GM19455 (cell line): ENCODE results near the gene ITPR1.
A peak's percentile ranks its signal among the peaks of the same experiment; 100 is the strongest.

ENCODE experiments used
- ATAC-seq: cut with Tn5 transposase; IDR thresholded peaks from one replicate; pipeline ENCODE4 v1.9.1; 2021; ENCODE audit not compliant: unreplicated experiment

The ITPR1 gene

DNA sequence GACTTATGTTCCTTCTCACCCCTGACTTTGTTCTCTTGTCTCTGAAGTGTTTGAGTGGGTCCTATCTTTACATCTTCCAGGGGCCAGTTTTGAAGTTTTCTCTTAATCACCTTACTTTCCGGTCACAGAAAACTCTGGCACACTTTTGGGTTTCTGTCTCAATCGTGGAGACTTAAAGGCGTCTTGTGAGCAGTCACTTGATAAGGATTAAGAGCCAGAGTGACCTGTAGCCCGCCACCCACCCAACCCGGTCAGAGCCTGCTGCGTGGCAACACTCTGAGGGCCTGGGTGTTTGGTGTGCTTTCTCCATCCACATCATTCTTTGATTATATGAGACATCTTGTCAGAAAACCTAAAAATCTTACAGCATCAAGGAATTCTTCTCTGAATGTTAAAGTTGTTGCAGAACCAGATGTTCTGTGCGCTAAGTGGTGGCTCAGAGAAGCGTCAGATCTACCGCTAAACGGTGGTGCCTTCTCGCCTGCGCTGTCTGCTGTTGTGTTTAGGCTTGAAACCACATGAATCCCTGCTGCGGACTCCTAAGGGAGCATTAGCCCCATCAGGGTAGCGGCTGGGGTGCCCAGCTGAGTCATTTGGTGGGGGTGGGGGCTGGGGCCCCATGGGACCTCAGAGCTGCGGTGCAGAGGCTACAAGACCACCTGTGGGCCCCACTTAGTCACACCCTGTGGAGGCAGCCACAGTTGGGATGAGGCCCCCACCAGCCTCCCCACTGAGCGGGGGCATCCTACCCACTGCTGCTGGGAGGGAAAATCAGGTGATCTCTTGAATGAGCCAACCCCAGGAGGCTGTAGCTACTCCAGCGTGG, 327.4 kb downstream of the ITPR1 start:
- ATAC-seq: no peak

DNA sequence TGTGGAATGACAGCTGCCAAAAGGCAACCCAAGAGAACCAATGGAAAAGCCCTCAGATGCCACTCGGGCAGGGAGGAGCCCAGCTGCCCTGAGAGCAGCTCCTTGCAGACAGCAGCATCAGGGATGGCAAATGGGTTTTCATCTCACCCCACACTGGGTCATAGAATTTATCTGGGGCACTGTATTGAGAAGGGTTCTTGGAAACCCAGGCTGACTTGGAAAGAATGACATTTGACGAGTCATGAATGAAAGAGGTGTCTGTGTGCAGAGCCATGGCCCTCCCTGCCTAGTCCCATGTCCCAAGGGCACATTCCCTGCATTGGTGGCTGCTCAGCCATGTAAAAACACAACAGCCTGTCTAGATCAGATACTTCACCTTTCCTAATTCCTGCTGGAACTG, 328.2 kb downstream of the ITPR1 start:
- no peak for ATAC-seq

DNA sequence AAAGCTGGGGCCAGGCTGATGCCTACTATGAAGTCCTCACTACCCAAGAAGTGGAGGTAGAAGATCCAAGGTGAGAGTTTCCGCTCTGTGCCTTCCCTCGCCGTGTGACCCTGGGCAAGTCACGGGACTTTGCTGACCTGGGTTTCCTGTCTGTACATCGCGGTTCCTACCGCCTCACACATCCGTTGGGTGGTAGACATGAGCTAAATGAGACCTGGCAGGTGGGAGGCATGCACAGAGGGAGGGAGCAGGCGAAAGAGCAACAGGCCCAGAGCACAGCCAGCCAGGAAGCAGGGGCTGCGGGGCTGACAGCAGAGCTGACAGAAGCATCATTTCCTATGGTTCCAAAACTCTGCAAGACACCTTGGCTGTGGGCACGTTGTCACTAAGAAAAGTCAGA, 328.8 kb downstream of the ITPR1 start:
- ATAC-seq: no peak

- no peak for ATAC-seq
These were observed 329.4 kb downstream of the ITPR1 start for GRCh38 chr3:4822568-4822967.

DNA sequence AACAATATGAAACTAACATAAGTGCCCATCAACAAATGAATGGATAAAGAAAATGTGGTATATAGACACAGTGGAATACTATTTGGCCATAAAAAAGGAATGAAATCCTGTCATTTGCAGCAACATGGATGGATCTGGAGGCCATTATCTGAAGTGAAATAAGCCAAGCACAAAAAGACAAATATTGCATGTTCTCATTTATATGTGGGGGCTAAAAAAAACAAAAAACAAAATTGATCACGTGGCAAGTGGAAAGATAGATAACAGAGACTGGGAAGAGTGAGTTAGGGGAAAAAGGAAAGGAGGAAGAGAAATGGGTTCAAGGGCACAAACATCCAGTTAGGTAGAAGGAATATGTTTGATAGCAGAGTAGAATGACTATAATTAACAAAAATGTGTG, 330.2 kb downstream of the ITPR1 start:
- no peak for ATAC-seq

GRCh38 chr3:4823986-4824925, 331.1 kb downstream of the ITPR1 start:
- ATAC-seq: no peak

GRCh38 chr3:4824926-4825325, 331.8 kb downstream of the ITPR1 start:
- no peak for ATAC-seq

DNA sequence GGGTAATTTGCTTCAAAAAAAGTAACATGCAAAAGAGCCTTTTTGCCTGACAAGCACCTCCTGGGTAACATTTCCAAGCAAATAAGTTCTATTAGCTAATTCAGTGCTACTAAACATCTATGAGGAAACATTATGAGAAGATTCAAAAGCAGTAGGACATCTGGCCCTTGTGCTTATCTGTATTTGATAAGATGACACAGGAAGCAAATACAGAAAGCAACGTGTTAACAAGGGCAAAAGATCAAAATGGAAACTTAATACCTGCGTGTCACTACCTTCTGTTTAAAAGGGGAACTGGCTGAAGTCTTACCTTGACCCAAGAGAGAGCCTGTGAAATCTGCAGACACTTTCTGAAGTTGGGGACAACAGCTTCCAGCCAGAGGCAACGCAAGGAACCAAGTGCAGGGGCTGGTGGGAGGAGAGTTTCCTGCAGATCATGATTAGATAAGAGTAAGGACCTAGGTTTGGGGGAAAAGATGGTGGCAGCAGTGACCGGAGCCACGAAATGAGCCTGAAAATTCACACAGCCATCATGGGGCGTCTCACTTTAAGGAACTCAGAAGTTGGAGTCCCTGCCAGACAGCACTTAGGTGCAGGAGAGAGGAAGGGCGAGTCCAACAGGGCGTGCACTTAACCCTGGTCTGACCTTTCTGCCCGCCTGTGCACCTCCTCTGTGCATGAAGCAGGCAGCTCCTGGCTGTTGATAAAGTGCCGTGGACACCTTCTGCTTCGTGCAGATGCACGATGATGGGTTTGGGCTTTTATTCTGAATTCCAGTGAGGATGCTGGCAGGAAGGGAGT, 332.5 kb downstream of the ITPR1 start:
- ATAC-seq: no peak

GRCh38 chr3:4826237-4827100, 333.3 kb downstream of the ITPR1 start:
- ATAC-seq: no peak

- ATAC-seq: no peak
These were observed 334.6 kb downstream of the ITPR1 start for GRCh38 chr3:4827767-4828166.

DNA sequence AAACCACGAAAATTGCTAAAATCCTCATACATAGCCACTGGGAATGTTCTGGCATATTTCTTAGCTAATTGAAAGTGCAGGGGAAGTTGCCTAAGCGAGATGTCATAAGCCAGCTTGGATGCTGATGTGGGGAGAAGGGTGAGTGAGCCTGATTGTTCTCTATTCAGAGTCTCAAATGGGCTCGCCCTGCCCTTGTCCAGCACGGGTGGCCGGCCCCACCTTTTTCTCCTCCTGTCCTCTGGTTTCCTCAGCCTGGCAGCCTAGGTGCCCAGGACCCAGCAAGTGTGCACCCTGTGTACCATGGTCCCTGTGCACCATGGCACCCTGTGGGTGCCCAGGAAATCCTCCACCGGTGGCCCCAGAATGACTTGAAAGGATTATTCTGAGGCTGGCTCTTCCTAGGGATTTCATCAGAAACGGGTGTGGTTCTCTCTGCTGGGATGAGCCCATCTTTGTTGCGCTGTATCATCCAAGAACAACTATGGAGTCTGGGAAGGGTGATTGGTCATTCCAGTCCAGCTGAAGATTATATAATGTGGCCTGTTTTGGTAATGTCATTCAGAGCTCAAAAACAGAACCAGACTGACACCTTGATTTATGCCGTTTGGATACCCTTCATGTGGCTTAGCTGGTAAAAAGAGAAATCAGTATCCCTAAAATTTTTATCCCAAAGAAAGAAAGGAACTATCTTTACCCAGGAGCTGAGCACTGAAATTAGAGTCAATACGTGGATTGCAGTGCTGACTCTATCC, 335.3 kb downstream of the ITPR1 start:
- ATAC-seq: no peak

- ATAC-seq: no peak
These were observed 335.9 kb downstream of the ITPR1 start for GRCh38 chr3:4829031-4829394.

- ATAC-seq: no peak
These were observed 337.4 kb downstream of the ITPR1 start for GRCh38 chr3:4830586-4830914.

GRCh38 chr3:4831580-4831950, 338.4 kb downstream of the ITPR1 start:
- ATAC-seq: peak; percentile 16

GRCh38 chr3:4833471-4833870, 340.3 kb downstream of the ITPR1 start:
- ATAC-seq: no peak

- ATAC-seq: peak; percentile 59
These were observed 341.3 kb downstream of the ITPR1 start for GRCh38 chr3:4834403-4834866.

GRCh38 chr3:4835616-4836043, 342.5 kb downstream of the ITPR1 start:
- no peak for ATAC-seq

- ATAC-seq: no peak
These were observed 343.4 kb downstream of the ITPR1 start for GRCh38 chr3:4836516-4836915.

DNA sequence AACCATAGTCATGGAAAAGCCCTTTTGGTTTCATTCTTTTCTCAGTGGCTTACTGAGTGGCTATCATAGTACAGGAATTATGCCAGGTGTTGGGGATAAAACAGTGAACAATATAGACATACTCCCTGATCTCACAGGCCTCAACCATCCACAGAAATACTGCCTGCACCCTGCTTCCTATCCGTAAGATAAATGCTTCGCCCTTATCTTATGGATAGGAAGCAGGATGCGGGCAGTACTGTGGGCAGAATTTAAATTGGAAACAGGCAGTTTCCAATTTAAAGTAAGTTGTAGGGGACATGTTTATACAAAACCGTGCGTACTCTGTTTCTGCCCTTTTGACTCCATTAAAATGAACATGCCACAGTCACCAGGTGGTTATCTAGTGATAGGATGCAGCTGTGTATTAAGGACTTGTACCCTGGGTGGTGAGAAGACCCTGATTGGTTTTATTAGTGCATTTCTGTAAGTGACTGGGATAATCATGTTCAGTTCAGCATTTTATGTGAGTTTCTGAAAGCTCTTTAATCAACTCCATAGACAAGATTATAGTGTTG, 344.3 kb downstream of the ITPR1 start:
- ATAC-seq: no peak
